HG03060 (cell line): ENCODE data around the gene TMEM254.
"Not testable (repeated sequence)": the region's sequence is repeated elsewhere in the genome, so short reads cannot be mapped to it uniquely, and the experiment has no call there.

ENCODE experiments used
- ATAC-seq: cut with Tn5 transposase; IDR thresholded peaks from one replicate; pipeline ENCODE4 v1.9.1; 2021; ENCODE audit warnings: low read depth, moderate number of reproducible peaks; ENCODE audit not compliant: unreplicated experiment

The TMEM254 gene

GRCh38 chr10:80131499-80131901, 53.0 kb downstream of the TMEM254 start:
- no peak for ATAC-seq

DNA sequence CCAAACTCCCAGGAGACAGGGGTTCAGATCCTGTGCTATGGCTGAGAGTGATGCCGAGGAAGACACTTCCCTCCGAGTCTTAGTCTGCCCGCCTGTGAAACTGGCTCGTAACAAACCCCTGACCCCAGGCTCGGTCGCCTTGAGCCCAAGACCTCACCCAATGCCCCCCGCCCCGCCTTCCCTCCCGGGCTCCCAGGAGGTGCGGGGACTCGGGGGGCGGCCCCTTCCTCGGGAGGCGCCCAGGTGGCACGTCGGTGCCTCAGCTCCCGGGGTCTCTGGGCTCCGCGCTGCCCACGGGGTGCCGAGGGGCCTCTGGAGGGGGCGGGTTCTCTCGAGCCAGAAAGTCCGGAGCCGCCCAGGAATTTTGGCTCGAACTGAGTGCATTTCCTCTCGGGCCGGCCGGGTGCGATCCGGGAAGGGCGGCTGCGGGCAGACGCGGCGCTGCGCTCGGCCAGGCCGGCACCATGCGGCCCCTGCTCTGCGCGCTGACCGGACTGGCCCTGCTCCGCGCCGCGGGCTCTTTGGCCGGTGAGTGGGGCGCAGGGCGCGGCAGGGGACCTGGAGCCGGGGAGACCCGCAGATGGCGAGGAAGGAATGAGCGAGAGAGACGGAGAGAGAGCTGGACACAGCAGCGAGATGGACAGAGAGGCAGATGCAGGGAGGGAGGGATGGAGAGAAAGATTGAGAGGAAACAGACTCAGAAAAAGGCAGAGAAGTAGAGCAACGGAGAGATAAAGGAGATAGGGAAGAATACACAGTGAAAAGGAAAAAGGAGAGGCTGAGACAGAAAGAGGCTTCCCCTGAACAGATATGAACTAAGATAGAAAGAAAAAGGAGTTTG, 54.1 kb downstream of the TMEM254 start, which contains the start of gene PLAC9:
PLAC9 (plus strand) TSS at position 432 of the 841 bp plus-strand sequence; CDS start at position 465, 33 bp downstream.
- ATAC-seq = no peak

- no peak for ATAC-seq
Observed at GRCh38 chr10:80133206-80133605, 54.7 kb downstream of the TMEM254 start.

DNA sequence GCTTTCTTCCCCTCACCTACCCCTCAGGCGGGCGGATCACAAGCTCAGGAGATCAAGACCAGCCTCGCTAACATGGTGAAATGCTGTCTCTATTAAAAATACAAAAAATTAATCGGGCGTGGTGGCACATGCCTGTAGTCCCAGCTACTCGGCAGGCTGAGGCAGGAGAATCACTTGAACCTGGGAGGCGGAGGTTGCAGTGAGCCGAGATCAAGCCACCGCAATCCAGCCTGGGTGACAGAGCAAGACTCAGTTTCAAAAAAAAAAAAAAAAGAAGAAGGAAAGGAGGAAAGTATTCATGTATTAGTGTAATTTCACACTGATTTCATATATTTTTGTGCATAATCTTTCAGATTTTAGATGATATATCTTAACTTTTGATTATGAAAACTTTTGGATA, 55.2 kb downstream of the TMEM254 start:
- ATAC-seq = not testable (repeated sequence)

GRCh38 chr10:80136134-80136571, 57.7 kb downstream of the TMEM254 start:
- ATAC-seq = no peak

DNA sequence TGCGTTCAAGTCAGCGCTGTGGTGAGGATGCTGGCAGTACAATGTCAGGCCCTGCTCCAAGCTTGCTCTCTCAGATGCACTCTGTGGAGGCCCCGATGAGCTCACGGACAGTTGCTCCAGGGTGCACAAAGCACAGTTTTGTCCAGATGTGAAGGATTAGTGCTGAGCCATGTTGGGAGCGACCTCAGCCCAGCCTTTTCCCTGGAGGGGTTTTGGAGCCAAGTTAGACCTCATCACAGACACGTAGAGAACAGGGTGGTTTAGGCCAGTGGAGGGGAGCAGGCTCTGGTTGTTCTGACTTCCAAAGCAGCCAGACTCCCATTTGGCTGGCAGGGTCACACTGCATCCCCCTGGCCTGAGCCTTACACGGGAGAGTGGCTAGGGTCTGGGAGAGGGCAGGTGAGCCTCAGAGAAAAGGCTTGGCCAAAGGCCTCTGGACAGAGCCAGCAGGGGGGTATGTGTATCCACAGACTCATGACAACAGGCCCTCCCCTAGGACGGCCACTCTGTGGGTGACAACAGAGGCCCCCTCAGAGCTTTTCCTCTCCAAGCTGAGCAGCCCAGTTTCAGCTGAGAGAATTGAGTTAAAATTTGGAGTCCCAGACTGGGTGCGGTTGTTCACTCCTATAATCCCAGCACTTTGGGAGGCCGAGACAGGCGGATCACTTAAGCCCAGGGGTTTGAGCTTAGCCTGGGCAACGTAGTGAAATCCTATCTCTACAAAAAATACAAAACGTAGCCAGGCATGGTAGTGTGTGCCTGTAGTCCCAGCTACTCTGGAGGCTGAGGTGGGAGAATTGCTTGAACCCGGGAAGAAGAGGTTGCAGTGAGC, 58.8 kb downstream of the TMEM254 start:
- no peak for ATAC-seq

GRCh38 chr10:80137920-80138319, 59.5 kb downstream of the TMEM254 start:
- no peak for ATAC-seq

DNA sequence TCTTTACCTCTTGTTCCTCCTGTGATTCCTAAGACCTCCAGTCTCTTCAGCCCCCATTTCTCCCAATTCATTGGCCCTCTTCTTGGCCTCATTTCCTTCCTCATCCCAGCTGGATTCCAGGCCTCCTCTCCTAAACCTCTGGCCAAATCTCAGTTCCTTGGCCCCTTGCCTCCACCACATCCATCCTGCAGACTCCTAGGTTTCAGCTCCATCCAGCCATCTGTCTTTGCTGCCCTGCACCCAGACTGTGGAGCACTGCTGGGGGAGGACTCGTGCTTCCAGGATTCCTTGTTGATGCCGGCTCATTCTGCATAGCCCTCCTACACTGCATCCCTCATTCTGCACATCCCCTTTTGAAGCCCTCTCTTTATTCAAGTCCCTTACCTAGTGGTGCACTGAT, 60.8 kb downstream of the TMEM254 start:
- ATAC-seq = no peak

DNA sequence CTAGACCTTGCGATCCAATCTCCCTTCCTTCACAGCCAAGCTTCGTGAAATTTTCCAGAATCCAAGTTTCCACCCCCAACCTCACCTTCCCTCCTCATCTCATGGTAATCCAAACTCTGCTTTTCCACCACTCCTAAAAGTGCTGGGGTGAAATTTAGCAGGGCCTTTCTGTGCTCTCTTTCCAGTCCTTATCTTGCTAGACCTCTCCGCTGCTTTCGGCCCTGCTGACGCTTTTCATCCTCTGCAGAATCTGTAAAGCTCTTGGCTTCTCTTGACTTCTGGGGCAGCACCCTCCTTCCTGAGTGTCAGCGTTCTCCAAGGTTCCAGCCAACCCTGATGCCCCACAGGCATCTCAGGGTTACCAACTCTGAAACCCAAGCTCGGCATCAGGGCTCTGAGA, 61.8 kb downstream of the TMEM254 start:
- ATAC-seq = no peak

GRCh38 chr10:80141696-80142460, 63.4 kb downstream of the TMEM254 start:
- ATAC-seq = no peak
